Measurements from ENCODE around the gene GDPD3. TPM values are rescaled to one million over a fixed set of nuclear protein-coding genes. Genes with fewer than 3 reads are reported as not detected.
A peak's percentile ranks its signal among the peaks of the same experiment; 100 is the strongest.

Gene GDPD3
- total and polyA plus RNA-seq, 2 of the 13 experiments (the other 11 are each of a cell fraction or from before 2014, with no cell fraction given), result 18.7 to 20.6 TPM

GRCh38 chr16:30112197-30113030 lies 923 bp downstream of the GDPD3 start (continued):
- peak; percentile 92 for TF ChIP-seq ZXDC (CRISPR knock-in tag; IDR thresholded peaks at IDR 0.05)
- no peak for TF ChIP-seq MED13 (CRISPR knock-in tag; IDR thresholded peaks at IDR 0.05)
- TF ChIP-seq ZFAT (CRISPR knock-in tag; conservative IDR thresholded peaks at IDR 0.05), result no peak
- no peak for TF ChIP-seq ZBTB25 (CRISPR knock-in tag; IDR thresholded peaks at IDR 0.05)
- peak; percentile 68; the same call in 1 of the 2 replicates for TF ChIP-seq SRY (CRISPR knock-in tag; IDR thresholded peaks at IDR 0.05)
- TF ChIP-seq ZNF841 (CRISPR knock-in tag; IDR thresholded peaks at IDR 0.05; ENCODE audit: borderline replicate concordance), result no peak
- TF ChIP-seq RNF219 (CRISPR knock-in tag; IDR thresholded peaks at IDR 0.05), result no peak
- peak; percentile 92; the same call in 1 of the 2 replicates for TF ChIP-seq ZNF775 (CRISPR knock-in tag; IDR thresholded peaks at IDR 0.05; ENCODE audit: borderline replicate concordance)
- peak; percentile 64 for TF ChIP-seq ZNF724P (CRISPR knock-in tag; IDR thresholded peaks at IDR 0.05; ENCODE audit: borderline replicate concordance)
- TF ChIP-seq ZBTB26 (CRISPR knock-in tag; IDR thresholded peaks at IDR 0.05; ENCODE audit: borderline replicate concordance), result peak; percentile 65; the same call in 1 of the 2 replicates
- peak; percentile 48; the same call in 1 of the 2 replicates for TF ChIP-seq HOXA5 (CRISPR knock-in tag; IDR thresholded peaks at IDR 0.05)
- TF ChIP-seq ZNF891 (CRISPR knock-in tag; IDR thresholded peaks at IDR 0.05), result peak; percentile 73; the same call in 1 of the 2 replicates
- peak; percentile 92; the same call in 1 of the 2 replicates for TF ChIP-seq KDM5B (CRISPR knock-in tag; IDR thresholded peaks at IDR 0.05; ENCODE audit: borderline replicate concordance)
- TF ChIP-seq CEBPG (CRISPR knock-in tag; IDR thresholded peaks at IDR 0.05), result peak; percentile 4; the same call in 1 of the 2 replicates
- peak; percentile 97 for TF ChIP-seq ZNF619 (CRISPR knock-in tag; IDR thresholded peaks at IDR 0.05)
- peak; percentile 61; the same call in 1 of the 2 replicates for TF ChIP-seq ARID2 (CRISPR knock-in tag; IDR thresholded peaks at IDR 0.05; ENCODE audit: borderline replicate concordance)
- peak; percentile 43; the same call in 1 of the 2 replicates for TF ChIP-seq REXO4 (CRISPR knock-in tag; IDR thresholded peaks at IDR 0.05; ENCODE audit: borderline replicate concordance)
- no peak for TF ChIP-seq PRDM4 (CRISPR knock-in tag; IDR thresholded peaks at IDR 0.05; ENCODE audit: borderline replicate concordance)

Measured in HepG2 (cell line).